ENCODE data around the gene RNF111. TPM values are rescaled to one million over a fixed set of nuclear protein-coding genes. Genes with fewer than 3 reads are reported as not detected.

Gene RNF111
- total RNA-seq, 4 donors from 2014 or later = 16.1 to 93.1 (median 25.3) TPM

DNA sequence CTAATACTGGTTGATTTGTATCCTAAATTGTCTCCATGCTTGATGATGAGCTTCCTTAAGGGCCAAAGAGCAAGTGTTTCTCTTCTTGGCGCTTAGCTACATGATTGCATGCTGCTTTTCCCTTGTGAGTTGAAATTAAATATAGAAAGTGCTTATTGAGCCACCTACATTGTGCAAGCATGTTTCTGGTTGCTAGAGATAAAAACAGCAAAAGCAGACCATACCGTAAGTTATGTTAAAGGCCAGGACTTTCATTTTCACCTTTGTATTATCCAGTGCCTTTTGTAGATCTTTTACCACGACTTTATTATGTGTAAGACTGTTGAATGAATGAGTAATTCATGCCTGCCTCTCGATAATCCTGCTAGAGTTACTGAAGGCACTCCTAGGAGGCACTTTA is 75.6 kb downstream of the RNF111 start:
- intact Hi-C loops (cut with DNase I; ENCODE audit: low total_unique reads) (no loop called here), in situ Hi-C loops (cut with MboI; ENCODE audit: low pct_ligation_motif_present in 1 of 4, low pct_unique_long_range_greater_than_20kb in 1 of 4, low sequenced_read_pairs in 3 of 4) (no loop called here)
- DNase-seq = no peak
- 75 to 79% methylated on average over 3 to 4 of the region's 4 CpGs for WGBS, 2 donors (ENCODE audit: low coverage in 1 of 2)
- H3K27ac ChIP-seq = no peak overlapping the region
- no peak overlapping the region for H3K4me3 ChIP-seq
- no peaks in the 10 kb centered on the region for H3K27me3 ChIP-seq
- H3K4me1 ChIP-seq = no peaks in the 10 kb centered on the region
- TF ChIP-seq EP300 (IDR thresholded peaks at IDR 0.05; ENCODE audit: low read depth) (no peak), POLR2A (IDR thresholded peaks at IDR 0.05) (no peak), POLR2AphosphoS5 (IDR thresholded peaks at IDR 0.05) (no peak)
- TF ChIP-seq, protein P1, sequence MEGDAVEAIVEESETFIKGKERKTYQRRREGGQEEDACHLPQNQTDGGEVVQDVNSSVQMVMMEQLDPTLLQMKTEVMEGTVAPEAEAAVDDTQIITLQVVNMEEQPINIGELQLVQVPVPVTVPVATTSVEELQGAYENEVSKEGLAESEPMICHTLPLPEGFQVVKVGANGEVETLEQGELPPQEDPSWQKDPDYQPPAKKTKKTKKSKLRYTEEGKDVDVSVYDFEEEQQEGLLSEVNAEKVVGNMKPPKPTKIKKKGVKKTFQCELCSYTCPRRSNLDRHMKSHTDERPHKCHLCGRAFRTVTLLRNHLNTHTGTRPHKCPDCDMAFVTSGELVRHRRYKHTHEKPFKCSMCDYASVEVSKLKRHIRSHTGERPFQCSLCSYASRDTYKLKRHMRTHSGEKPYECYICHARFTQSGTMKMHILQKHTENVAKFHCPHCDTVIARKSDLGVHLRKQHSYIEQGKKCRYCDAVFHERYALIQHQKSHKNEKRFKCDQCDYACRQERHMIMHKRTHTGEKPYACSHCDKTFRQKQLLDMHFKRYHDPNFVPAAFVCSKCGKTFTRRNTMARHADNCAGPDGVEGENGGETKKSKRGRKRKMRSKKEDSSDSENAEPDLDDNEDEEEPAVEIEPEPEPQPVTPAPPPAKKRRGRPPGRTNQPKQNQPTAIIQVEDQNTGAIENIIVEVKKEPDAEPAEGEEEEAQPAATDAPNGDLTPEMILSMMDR (IDR thresholded peaks at IDR 0.05) = no peak
- H3K36me3 ChIP-seq = peaks cover 0 to 89% (median 39%) of the 10 kb centered on the region in 4 donors
- H3K9me3 ChIP-seq = no peaks in the 10 kb centered on the region

DNA sequence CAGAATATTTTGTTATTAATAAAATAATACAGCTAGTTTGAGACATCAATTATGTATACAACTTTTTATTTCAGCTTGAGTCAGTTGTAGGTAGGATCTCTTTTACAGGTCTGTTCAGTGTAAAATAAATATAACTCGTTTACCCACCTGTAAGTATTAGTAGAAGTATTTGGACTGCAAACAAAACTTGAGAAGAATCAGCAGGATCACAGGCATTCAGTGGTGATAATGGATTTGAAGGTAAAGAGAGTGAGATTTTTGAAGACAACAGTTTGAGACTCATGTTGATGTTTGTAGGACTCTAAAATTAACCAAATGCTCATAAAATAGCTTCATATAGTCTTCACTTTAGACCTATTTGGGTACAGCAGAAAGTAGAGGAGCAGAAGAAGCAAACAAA is 82.0 kb downstream of the RNF111 start:
- H3K4me1 ChIP-seq = no peaks in the 10 kb centered on the region
- DNase-seq = no peak
- intact Hi-C loops (cut with DNase I; ENCODE audit: low total_unique reads) = no loop called here
- H3K36me3 ChIP-seq = peaks cover 0 to 64% (median 21%) of the 10 kb centered on the region in 4 donors
- in situ Hi-C loops (cut with MboI; ENCODE audit: low pct_ligation_motif_present in 1 of 4, low pct_unique_long_range_greater_than_20kb in 1 of 4, low sequenced_read_pairs in 3 of 4) = no loop called here
- WGBS, 2 donors (ENCODE audit: low coverage in 1 of 2) = 61 to 69% methylated on average over 1 of the region's 1 CpG
- no peak overlapping the region for H3K4me3 ChIP-seq
- H3K27ac ChIP-seq = no peak overlapping the region
- TF ChIP-seq, protein P1 (IDR thresholded peaks at IDR 0.05) = no peak
- TF ChIP-seq POLR2AphosphoS5 (IDR thresholded peaks at IDR 0.05) = no peak
- no peak for TF ChIP-seq EP300 (IDR thresholded peaks at IDR 0.05; ENCODE audit: low read depth)
- TF ChIP-seq POLR2A (IDR thresholded peaks at IDR 0.05) = no peak
- H3K9me3 ChIP-seq = no peaks in the 10 kb centered on the region
- no peaks in the 10 kb centered on the region for H3K27me3 ChIP-seq

DNA sequence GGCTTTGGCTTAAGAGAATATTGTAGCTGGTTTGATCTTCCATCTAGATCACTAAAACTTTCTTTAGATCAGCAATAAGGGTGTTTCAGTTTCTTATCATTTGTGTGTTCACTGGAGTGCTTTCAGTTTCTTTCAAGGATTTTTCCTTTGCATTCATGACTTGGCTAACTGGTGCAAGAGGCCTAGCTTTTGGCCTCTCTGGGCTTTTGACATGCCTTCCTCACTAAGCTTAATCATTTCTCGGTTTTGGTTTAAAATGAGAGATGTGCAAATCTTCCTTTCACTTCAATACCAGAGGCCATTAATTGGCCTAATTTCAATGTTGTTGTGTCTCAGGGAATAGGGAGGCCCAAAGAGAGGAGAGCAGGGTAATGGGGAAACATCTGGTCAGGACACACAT is 87.1 kb downstream of the RNF111 start:
- DNase-seq = no peak
- peaks cover 0 to 36% (median 6%) of the 10 kb centered on the region in 4 donors for H3K36me3 ChIP-seq
- H3K4me3 ChIP-seq = no peak overlapping the region
- H3K27ac ChIP-seq = no peak overlapping the region
- no peaks in the 10 kb centered on the region for H3K4me1 ChIP-seq
- TF ChIP-seq, protein P1 (IDR thresholded peaks at IDR 0.05) = no peak
- TF ChIP-seq POLR2AphosphoS5 (IDR thresholded peaks at IDR 0.05) (no peak), EP300 (IDR thresholded peaks at IDR 0.05; ENCODE audit: low read depth) (no peak)
- intact Hi-C loops (cut with DNase I; ENCODE audit: low total_unique reads) (no loop called here), in situ Hi-C loops (cut with MboI; ENCODE audit: low pct_ligation_motif_present in 1 of 4, low pct_unique_long_range_greater_than_20kb in 1 of 4, low sequenced_read_pairs in 3 of 4) (no loop called here)
- WGBS, 2 donors (ENCODE audit: low coverage in 1 of 2) = 88 to 89% methylated on average over 1 of the region's 1 CpG
- no peaks in the 10 kb centered on the region for H3K9me3 ChIP-seq
- no peaks in the 10 kb centered on the region for H3K27me3 ChIP-seq

GRCh38 chr15:59087731-59088130 is 100.3 kb downstream of the RNF111 start:
- H3K9me3 ChIP-seq = no peaks in the 10 kb centered on the region
- H3K27me3 ChIP-seq = no peaks in the 10 kb centered on the region
- DNase-seq = no peak
- WGBS, 2 donors (ENCODE audit: low coverage in 1 of 2) = 94 to 100% methylated on average over 2 of the region's 2 CpGs
- intact Hi-C loops (cut with DNase I; ENCODE audit: low total_unique reads) = no loop called here
- no peak overlapping the region for H3K4me3 ChIP-seq
- in situ Hi-C loops (cut with MboI; ENCODE audit: low pct_ligation_motif_present in 1 of 4, low pct_unique_long_range_greater_than_20kb in 1 of 4, low sequenced_read_pairs in 3 of 4) = no loop called here
- no peak overlapping the region for H3K27ac ChIP-seq
- no peaks in the 10 kb centered on the region for H3K4me1 ChIP-seq
- peaks cover 0 to 50% (median 25%) of the 10 kb centered on the region in 4 donors for H3K36me3 ChIP-seq
- no peak for TF ChIP-seq POLR2A (IDR thresholded peaks at IDR 0.05)
- TF ChIP-seq, protein P1 (IDR thresholded peaks at IDR 0.05) = no peak
- TF ChIP-seq EP300 (IDR thresholded peaks at IDR 0.05; ENCODE audit: low read depth) = no peak
- no peak for TF ChIP-seq POLR2AphosphoS5 (IDR thresholded peaks at IDR 0.05)
